A673 (cell line): ENCODE measurements around the gene FSTL5. TPM values are rescaled to one million over a fixed set of nuclear protein-coding genes. Genes with fewer than 3 reads are reported as not detected.

Source experiments
- BruUV-seq: library from RNA; stranded (reverse); fragments of 400-500 nt; replicated peaks from 2 replicates; lab custom pipeline; 2021; lab: Mats Ljungman, UMichigan
- CTCF ChIA-PET: fragments of 300-600 bp; sonication (Branson Sonifier 250); formaldehyde crosslinking; loops from one replicate; lab custom pipeline; 2022; ENCODE audit warnings: antibody characterized with exemption; lab: Charles Lee
- POLR2A ChIA-PET: fragments of 300-600 bp; sonication (Branson Sonifier 250); formaldehyde crosslinking; loops from one replicate; lab custom pipeline; 2022; ENCODE audit warnings: antibody characterized with exemption; ENCODE audit not compliant: low non-redundant PET; lab: Charles Lee
- DNase-seq: peaks from one replicate; pipeline ENCODE4 v3.0.0-alpha.2; 2015; ENCODE audit warnings: low spot score
- H3K27ac ChIP-seq: fragments of 200-600 bp; sonication (generic); 2 replicates; pipeline ENCODE4 v1.5.1; 2016; ENCODE audit warnings: mixed run types, low read depth, mild to moderate bottlenecking, mixed read lengths, antibody characterized with exemption, low read length; ENCODE audit not compliant: poor library complexity, severe bottlenecking
- H3K27me3 ChIP-seq: fragments of 200-600 bp; sonication (generic); replicated peaks from 2 replicates; pipeline ENCODE4 v1.6.1; 2017; ENCODE audit warnings: mixed run types, low read depth, mild to moderate bottlenecking, mixed read lengths, antibody characterized with exemption, low read length; ENCODE audit not compliant: insufficient read depth, poor library complexity
- H3K36me3 ChIP-seq: fragments of 200-600 bp; sonication (generic); 2 replicates; pipeline ENCODE4 v1.6.1; 2016; ENCODE audit warnings: mixed run types, mild to moderate bottlenecking, mixed read lengths, antibody characterized with exemption, low read length; ENCODE audit not compliant: insufficient read depth, poor library complexity, severe bottlenecking
- H3K4me1 ChIP-seq: fragments of 200-600 bp; sonication (generic); 2 replicates; pipeline ENCODE4 v1.6.1; 2017; ENCODE audit warnings: mixed run types, mild to moderate bottlenecking, mixed read lengths, antibody characterized with exemption, low read length; ENCODE audit not compliant: insufficient read depth, poor library complexity, severe bottlenecking
- H3K4me3 ChIP-seq: fragments of 200-600 bp; sonication (generic); 2 replicates; pipeline ENCODE4 v1.5.1; 2016; ENCODE audit warnings: low read depth, mixed run types, mild to moderate bottlenecking, mixed read lengths, low read length; ENCODE audit not compliant: poor library complexity, severe bottlenecking
- H3K9me3 ChIP-seq: fragments of 200-600 bp; sonication (generic); 2 replicates; pipeline ENCODE4 v1.6.1; 2016; ENCODE audit warnings: mixed run types, low read depth, mild to moderate bottlenecking, mixed read lengths, antibody characterized with exemption, low read length; ENCODE audit not compliant: poor library complexity, severe bottlenecking
- EZH2 ChIP-seq: fragments of 200-600 bp; sonication (generic); IDR thresholded peaks from 2 replicates; pipeline ENCODE4 v1.6.1; 2017; ENCODE audit warnings: borderline replicate concordance, low read depth, mild to moderate bottlenecking, mixed read lengths, antibody characterized with exemption, low read length; ENCODE audit not compliant: poor library complexity, severe bottlenecking
- intact Hi-C: fragments of 100-400 bp; cut with micrococcal nuclease; formaldehyde crosslinking; loops from one replicate; pipeline ENCODE4 v1.10.0; 2022; ENCODE audit not compliant: unreplicated experiment
- total RNA-seq: library from RNA; stranded (reverse); gene quantifications from 2 replicates; pipeline ENCODE4 v1.2.3, GENCODE V29; 2021
- TF ChIP-seq, protein P1 (sequence below): fragments of 300-800, 200-600 bp; sonication (generic); conservative IDR thresholded peaks from 2 replicates; pipeline ENCODE4 v1.5.1; 2017; ENCODE audit warnings: low read depth, mild to moderate bottlenecking, antibody characterized with exemption, low read length, moderate library complexity, mixed read lengths

FSTL5 gene
- total RNA-seq, 1 experiment from 2014 or later: 0.15 TPM

DNA sequence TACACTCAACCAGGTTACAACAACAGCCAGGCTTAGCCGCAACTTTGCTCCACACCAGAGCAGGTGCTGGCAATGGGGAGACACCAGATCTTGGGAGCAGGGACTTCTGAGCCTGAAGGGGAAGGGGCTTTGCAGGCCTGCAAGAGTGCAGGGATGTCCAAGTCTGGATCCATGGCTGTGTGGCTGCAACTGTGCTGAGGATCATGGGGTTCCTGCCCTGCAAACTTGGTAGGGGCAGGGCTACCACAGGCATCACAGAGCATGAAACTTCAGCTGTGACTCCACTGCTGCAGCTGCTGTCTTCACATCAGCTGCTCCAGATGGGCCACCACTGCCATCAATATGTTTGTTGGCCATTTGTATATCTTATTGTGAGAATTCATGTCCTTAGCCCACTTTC, 340.4 kb downstream of the FSTL5 start:
- Histone ChIP-seq H3K27me3 (no peaks in the 10 kb centered on the region), H3K27ac (no peak overlapping the region), H3K9me3 (no peaks in the 10 kb centered on the region), H3K4me1 (no peaks in the 10 kb centered on the region), H3K4me3 (no peak overlapping the region), H3K36me3 (no peaks in the 10 kb centered on the region)
- TF ChIP-seq, protein P1, sequence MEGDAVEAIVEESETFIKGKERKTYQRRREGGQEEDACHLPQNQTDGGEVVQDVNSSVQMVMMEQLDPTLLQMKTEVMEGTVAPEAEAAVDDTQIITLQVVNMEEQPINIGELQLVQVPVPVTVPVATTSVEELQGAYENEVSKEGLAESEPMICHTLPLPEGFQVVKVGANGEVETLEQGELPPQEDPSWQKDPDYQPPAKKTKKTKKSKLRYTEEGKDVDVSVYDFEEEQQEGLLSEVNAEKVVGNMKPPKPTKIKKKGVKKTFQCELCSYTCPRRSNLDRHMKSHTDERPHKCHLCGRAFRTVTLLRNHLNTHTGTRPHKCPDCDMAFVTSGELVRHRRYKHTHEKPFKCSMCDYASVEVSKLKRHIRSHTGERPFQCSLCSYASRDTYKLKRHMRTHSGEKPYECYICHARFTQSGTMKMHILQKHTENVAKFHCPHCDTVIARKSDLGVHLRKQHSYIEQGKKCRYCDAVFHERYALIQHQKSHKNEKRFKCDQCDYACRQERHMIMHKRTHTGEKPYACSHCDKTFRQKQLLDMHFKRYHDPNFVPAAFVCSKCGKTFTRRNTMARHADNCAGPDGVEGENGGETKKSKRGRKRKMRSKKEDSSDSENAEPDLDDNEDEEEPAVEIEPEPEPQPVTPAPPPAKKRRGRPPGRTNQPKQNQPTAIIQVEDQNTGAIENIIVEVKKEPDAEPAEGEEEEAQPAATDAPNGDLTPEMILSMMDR: no peak
- TF ChIP-seq EZH2: no peak
- CTCF ChIA-PET: no interaction called here
- no TSS peak for BruUV-seq
- POLR2A ChIA-PET: no interaction called here
- intact Hi-C loops: no loop called here
- no peak for DNase-seq

DNA sequence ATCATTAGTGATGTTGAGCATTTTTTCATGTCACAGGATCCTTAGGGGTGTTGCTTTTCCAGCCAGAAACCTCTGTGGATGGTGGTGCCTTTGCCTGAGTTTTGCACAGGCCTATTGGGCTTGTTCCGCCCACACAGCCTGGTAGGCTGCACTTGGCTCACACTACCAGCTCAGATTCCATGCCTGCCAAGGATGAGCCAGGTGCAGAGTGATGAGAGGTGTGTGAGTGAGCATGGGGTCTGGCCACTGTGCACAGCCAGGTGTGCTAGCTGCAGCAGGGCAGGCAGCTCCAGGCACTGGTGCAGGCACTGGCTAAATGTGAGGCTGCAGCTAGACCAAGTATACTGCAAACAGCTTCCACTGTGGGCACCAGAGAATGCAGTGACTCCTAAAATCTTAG, 341.6 kb downstream of the FSTL5 start:
- TF ChIP-seq, protein P1: no peak
- no peak for TF ChIP-seq EZH2
- no peak overlapping the region for H3K4me3 ChIP-seq
- intact Hi-C loops: no loop called here
- H3K9me3 ChIP-seq: no peaks in the 10 kb centered on the region
- no peak overlapping the region for H3K27ac ChIP-seq
- no peaks in the 10 kb centered on the region for H3K36me3 ChIP-seq
- BruUV-seq: no TSS peak
- no peaks in the 10 kb centered on the region for H3K4me1 ChIP-seq
- ChIA-PET POLR2A (no interaction called here), CTCF (no interaction called here)
- no peaks in the 10 kb centered on the region for H3K27me3 ChIP-seq
- no peak for DNase-seq

DNA sequence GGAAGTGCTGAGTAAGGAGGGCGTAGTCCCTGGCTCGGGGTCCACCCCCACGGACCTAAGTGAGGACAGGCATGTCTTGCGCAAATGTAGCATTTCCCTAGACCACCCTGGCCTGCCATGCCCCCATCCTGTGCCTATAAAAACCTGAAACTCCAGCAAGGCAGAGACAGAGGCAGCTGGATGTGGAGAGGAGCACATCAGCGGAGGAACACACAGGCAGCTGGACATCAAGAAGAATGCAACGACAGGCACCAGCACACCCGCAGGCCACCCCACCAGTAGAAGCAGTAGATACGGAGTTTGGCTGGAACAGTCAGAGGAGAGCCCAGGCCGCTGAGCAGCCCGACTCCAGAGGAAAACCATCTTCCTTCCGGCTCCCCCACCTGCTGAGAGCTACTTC, 345.9 kb downstream of the FSTL5 start:
- Histone ChIP-seq H3K9me3 (no peaks in the 10 kb centered on the region), H3K36me3 (no peaks in the 10 kb centered on the region), H3K4me1 (no peaks in the 10 kb centered on the region), H3K4me3 (no peak overlapping the region), H3K27me3 (no peaks in the 10 kb centered on the region), H3K27ac (no peak overlapping the region)
- ChIA-PET POLR2A (no interaction called here), CTCF (no interaction called here)
- peak; percentile 39 for DNase-seq
- no TSS peak for BruUV-seq
- TF ChIP-seq EZH2: no peak
- TF ChIP-seq, protein P1: no peak
- intact Hi-C loops: loop anchor here (10.0 kb wide), 1 partner anchor 253 kb away; no protein-coding TSS in a partner anchor
